WERI-Rb-1 (cell line): Measurements from ENCODE around the gene CCL22.
"Not testable (repeated sequence)": the region's sequence is repeated elsewhere in the genome, so short reads cannot be mapped to it uniquely, and the experiment has no call there.

Experiments used
- DNase-seq: peaks from one replicate; pipeline ENCODE4 v3.0.0-alpha.2; 2020
- H3K27ac ChIP-seq: fragments of 250-450 bp; sonication (Bioruptor Pico); 2 replicates; pipeline ENCODE4 v1.5.1; 2020; ENCODE audit warnings: mild to moderate bottlenecking, moderate library complexity
- H3K27me3 ChIP-seq: fragments of 250-450 bp; sonication (Bioruptor Pico); 2 replicates; pipeline ENCODE4 v1.5.1; 2021; ENCODE audit warnings: mild to moderate bottlenecking, low read depth, moderate library complexity; ENCODE audit not compliant: insufficient read depth, severe bottlenecking
- H3K36me3 ChIP-seq: fragments of 250-450 bp; sonication (Bioruptor Pico); 2 replicates; pipeline ENCODE4 v1.5.1; 2020; ENCODE audit warnings: mild to moderate bottlenecking, moderate library complexity
- H3K4me3 ChIP-seq: 2 replicates; pipeline ENCODE4 v1.5.1; 2011; ENCODE audit warnings: low read depth, mild to moderate bottlenecking, control low read depth, low read length
- H3K9me3 ChIP-seq: fragments of 250-450 bp; sonication (Bioruptor Pico); 2 replicates; pipeline ENCODE4 v1.5.1; 2021; ENCODE audit warnings: mild to moderate bottlenecking, moderate library complexity; ENCODE audit not compliant: severe bottlenecking
- TF ChIP-seq, protein P1 (sequence below): IDR thresholded peaks from 2 replicates; pipeline ENCODE4 v1.5.1; 2011; ENCODE audit warnings: low read depth, mild to moderate bottlenecking, control low read depth, inconsistent platforms, low read length

The CCL22 gene

GRCh38 chr16:57341441-57342303, 16.9 kb upstream of the CCL22 start:
- no peak for DNase-seq
- Histone ChIP-seq H3K27me3 (no peaks in the 10 kb centered on the region), H3K36me3 (no peaks in the 10 kb centered on the region), H3K27ac (no peak overlapping the region), H3K9me3 (no peaks in the 10 kb centered on the region), H3K4me3 (no peak overlapping the region)
- TF ChIP-seq, protein P1, sequence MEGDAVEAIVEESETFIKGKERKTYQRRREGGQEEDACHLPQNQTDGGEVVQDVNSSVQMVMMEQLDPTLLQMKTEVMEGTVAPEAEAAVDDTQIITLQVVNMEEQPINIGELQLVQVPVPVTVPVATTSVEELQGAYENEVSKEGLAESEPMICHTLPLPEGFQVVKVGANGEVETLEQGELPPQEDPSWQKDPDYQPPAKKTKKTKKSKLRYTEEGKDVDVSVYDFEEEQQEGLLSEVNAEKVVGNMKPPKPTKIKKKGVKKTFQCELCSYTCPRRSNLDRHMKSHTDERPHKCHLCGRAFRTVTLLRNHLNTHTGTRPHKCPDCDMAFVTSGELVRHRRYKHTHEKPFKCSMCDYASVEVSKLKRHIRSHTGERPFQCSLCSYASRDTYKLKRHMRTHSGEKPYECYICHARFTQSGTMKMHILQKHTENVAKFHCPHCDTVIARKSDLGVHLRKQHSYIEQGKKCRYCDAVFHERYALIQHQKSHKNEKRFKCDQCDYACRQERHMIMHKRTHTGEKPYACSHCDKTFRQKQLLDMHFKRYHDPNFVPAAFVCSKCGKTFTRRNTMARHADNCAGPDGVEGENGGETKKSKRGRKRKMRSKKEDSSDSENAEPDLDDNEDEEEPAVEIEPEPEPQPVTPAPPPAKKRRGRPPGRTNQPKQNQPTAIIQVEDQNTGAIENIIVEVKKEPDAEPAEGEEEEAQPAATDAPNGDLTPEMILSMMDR, result no peak

DNA sequence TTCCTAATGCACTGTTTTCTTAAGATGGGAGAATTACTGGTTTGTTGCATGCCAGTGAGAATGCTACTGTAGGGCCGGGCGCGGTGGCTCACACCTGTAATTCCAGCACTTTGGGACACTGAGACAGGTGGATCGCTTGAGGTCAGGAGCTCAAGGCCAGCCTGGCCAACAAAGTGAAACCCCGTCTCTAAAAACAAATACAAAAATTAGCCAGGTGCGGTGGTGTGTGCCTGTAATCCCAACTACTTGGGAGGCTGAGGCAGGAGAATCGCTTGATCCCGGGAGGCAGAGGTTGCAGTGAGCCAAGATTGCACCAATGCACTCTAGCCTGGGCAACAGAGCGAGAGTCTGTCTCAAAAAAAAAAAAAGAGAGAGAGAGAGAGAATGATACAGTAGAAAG, 16.0 kb upstream of the CCL22 start:
- not testable (repeated sequence) for H3K27ac ChIP-seq, H3K9me3 ChIP-seq, DNase-seq, H3K36me3 ChIP-seq, H3K27me3 ChIP-seq, H3K4me3 ChIP-seq

- Histone ChIP-seq H3K4me3 (no peak overlapping the region), H3K27me3 (no peaks in the 10 kb centered on the region), H3K36me3 (no peaks in the 10 kb centered on the region), H3K27ac (no peak overlapping the region), H3K9me3 (no peaks in the 10 kb centered on the region)
- TF ChIP-seq, protein P1, result no peak
- DNase-seq, result no peak
Measured at GRCh38 chr16:57343221-57343620, 15.4 kb upstream of the CCL22 start.

- H3K27ac ChIP-seq, H3K4me3 ChIP-seq, H3K27me3 ChIP-seq, DNase-seq, H3K9me3 ChIP-seq, H3K36me3 ChIP-seq: not testable (repeated sequence)
Measured at GRCh38 chr16:57344094-57344493, 14.5 kb upstream of the CCL22 start.

DNA sequence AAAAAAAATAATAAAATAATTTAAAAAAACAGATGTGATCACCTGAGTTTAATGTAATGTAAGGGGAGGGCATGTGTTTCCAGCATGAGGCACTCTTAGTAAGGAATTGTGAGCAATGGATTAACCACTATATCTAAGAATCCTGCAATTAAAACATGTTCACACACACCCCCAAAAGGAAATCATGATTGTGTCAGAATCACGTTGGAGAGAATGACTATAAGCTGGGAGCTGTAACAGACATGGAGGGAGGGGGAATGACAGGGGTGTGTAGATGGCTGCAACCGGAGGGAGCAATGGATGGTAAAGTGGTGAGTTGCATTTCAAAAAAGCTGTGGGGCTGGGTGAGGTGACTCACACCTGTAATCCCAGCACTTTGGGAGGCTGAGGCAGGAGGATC, 13.6 kb upstream of the CCL22 start:
- H3K27me3 ChIP-seq, result no peaks in the 10 kb centered on the region
- no peaks in the 10 kb centered on the region for H3K9me3 ChIP-seq
- H3K4me3 ChIP-seq, result no peak overlapping the region
- H3K36me3 ChIP-seq, result no peaks in the 10 kb centered on the region
- no peak overlapping the region for H3K27ac ChIP-seq
- TF ChIP-seq, protein P1, result no peak
- DNase-seq, result no peak

GRCh38 chr16:57345666-57346204, 12.8 kb upstream of the CCL22 start:
- no peak overlapping the region for H3K27ac ChIP-seq
- H3K9me3 ChIP-seq, result no peaks in the 10 kb centered on the region
- TF ChIP-seq, protein P1, result no peak
- H3K4me3 ChIP-seq, result no peak overlapping the region
- no peak for DNase-seq
- no peaks in the 10 kb centered on the region for H3K36me3 ChIP-seq
- no peaks in the 10 kb centered on the region for H3K27me3 ChIP-seq
